Measurements from ENCODE around the gene DAB1. TPM values are rescaled to one million over a fixed set of nuclear protein-coding genes. Genes with fewer than 3 reads are reported as not detected.
"Not testable (repeated sequence)": the region's sequence is repeated elsewhere in the genome, so short reads cannot be mapped to it uniquely, and the experiment has no call there.

The DAB1 gene
- total RNA-seq, 1 experiment from 2014 or later = not detected

GRCh38 chr1:57363643-57364042 is 60.2 kb downstream of the DAB1 start:
- Histone ChIP-seq H3K9me3 (replicated peaks) (no peaks in the 10 kb centered on the region), H3K4me3 (no peak overlapping the region), H3K36me3 (no peaks in the 10 kb centered on the region), H3K27ac (no peak overlapping the region), H3K4me1 (replicated peaks) (no peaks in the 10 kb centered on the region), H3K27me3 (replicated peaks) (peaks cover 8% of the 10 kb centered on the region; the same call in 1 of the 2 replicates)
- DNase-seq (ENCODE audit: low read depth in 1 of 2, low spot score in 2 of 2) = no peak

GRCh38 chr1:57363165-57363564 is 60.7 kb downstream of the DAB1 start:
- no peaks in the 10 kb centered on the region for H3K4me1 ChIP-seq (replicated peaks)
- H3K9me3 ChIP-seq (replicated peaks) = no peaks in the 10 kb centered on the region
- DNase-seq (ENCODE audit: low read depth in 1 of 2, low spot score in 2 of 2) = no peak
- H3K27me3 ChIP-seq (replicated peaks) = peaks cover 8% of the 10 kb centered on the region; the same call in 1 of the 2 replicates
- no peak overlapping the region for H3K27ac ChIP-seq
- no peak overlapping the region for H3K4me3 ChIP-seq
- H3K36me3 ChIP-seq = no peaks in the 10 kb centered on the region

- no peak overlapping the region for H3K4me3 ChIP-seq
- peaks cover 8% of the 10 kb centered on the region; the same call in 1 of the 2 replicates for H3K27me3 ChIP-seq (replicated peaks)
- no peaks in the 10 kb centered on the region for H3K9me3 ChIP-seq (replicated peaks)
- DNase-seq (ENCODE audit: low read depth in 1 of 2, low spot score in 2 of 2) = no peak
- no peak overlapping the region for H3K27ac ChIP-seq
- no peaks in the 10 kb centered on the region for H3K4me1 ChIP-seq (replicated peaks)
- no peaks in the 10 kb centered on the region for H3K36me3 ChIP-seq
Measured at GRCh38 chr1:57362480-57362879, 61.4 kb downstream of the DAB1 start.

GRCh38 chr1:57361516-57361915 is 62.3 kb downstream of the DAB1 start:
- no peak overlapping the region for H3K27ac ChIP-seq
- no peaks in the 10 kb centered on the region for H3K4me1 ChIP-seq (replicated peaks)
- peaks cover 8% of the 10 kb centered on the region; the same call in 1 of the 2 replicates for H3K27me3 ChIP-seq (replicated peaks)
- no peak overlapping the region for H3K4me3 ChIP-seq
- H3K9me3 ChIP-seq (replicated peaks) = no peaks in the 10 kb centered on the region
- H3K36me3 ChIP-seq = no peaks in the 10 kb centered on the region
- DNase-seq (ENCODE audit: low read depth in 1 of 2, low spot score in 2 of 2) = no peak

- no peaks in the 10 kb centered on the region for H3K36me3 ChIP-seq
- no peaks in the 10 kb centered on the region for H3K4me1 ChIP-seq (replicated peaks)
- H3K27me3 ChIP-seq (replicated peaks) = peaks cover 8% of the 10 kb centered on the region; the same call in 1 of the 2 replicates
- no peak overlapping the region for H3K4me3 ChIP-seq
- H3K27ac ChIP-seq = no peak overlapping the region
- no peak for DNase-seq (ENCODE audit: low read depth in 1 of 2, low spot score in 2 of 2)
- H3K9me3 ChIP-seq (replicated peaks) = no peaks in the 10 kb centered on the region
Measured at GRCh38 chr1:57360846-57361407, 62.9 kb downstream of the DAB1 start.

- peaks cover 8% of the 10 kb centered on the region; the same call in 1 of the 2 replicates for H3K27me3 ChIP-seq (replicated peaks)
- no peak overlapping the region for H3K27ac ChIP-seq
- H3K9me3 ChIP-seq (replicated peaks) = no peaks in the 10 kb centered on the region
- H3K36me3 ChIP-seq = no peaks in the 10 kb centered on the region
- no peak overlapping the region for H3K4me3 ChIP-seq
- no peaks in the 10 kb centered on the region for H3K4me1 ChIP-seq (replicated peaks)
- DNase-seq (ENCODE audit: low read depth in 1 of 2, low spot score in 2 of 2) = no peak
Measured at GRCh38 chr1:57357462-57357861, 66.4 kb downstream of the DAB1 start.

GRCh38 chr1:57353654-57354053 is 70.2 kb downstream of the DAB1 start:
- no peaks in the 10 kb centered on the region for H3K9me3 ChIP-seq (replicated peaks)
- H3K27me3 ChIP-seq (replicated peaks) = no peaks in the 10 kb centered on the region
- DNase-seq (ENCODE audit: low read depth in 1 of 2, low spot score in 2 of 2) = no peak
- no peaks in the 10 kb centered on the region for H3K36me3 ChIP-seq
- no peak overlapping the region for H3K27ac ChIP-seq
- H3K4me1 ChIP-seq (replicated peaks) = no peaks in the 10 kb centered on the region
- no peak overlapping the region for H3K4me3 ChIP-seq

- Histone ChIP-seq H3K36me3 (no peaks in the 10 kb centered on the region), H3K4me3 (no peak overlapping the region), H3K27ac (no peak overlapping the region), H3K9me3 (replicated peaks) (no peaks in the 10 kb centered on the region), H3K4me1 (replicated peaks) (no peaks in the 10 kb centered on the region), H3K27me3 (replicated peaks) (0 out of 2 replicates have a peak, but pooled peaks cover 4% of the 10 kb centered on the region)
- DNase-seq (ENCODE audit: low read depth in 1 of 2, low spot score in 2 of 2) = no peak
Measured at GRCh38 chr1:57350610-57351009, 73.2 kb downstream of the DAB1 start.

- Histone ChIP-seq H3K36me3 (no peaks in the 10 kb centered on the region), H3K27ac (no peak overlapping the region), H3K4me1 (replicated peaks) (no peaks in the 10 kb centered on the region), H3K9me3 (replicated peaks) (no peaks in the 10 kb centered on the region), H3K4me3 (no peak overlapping the region), H3K27me3 (replicated peaks) (0 out of 2 replicates have a peak, but pooled peaks cover 4% of the 10 kb centered on the region)
- no peak for DNase-seq (ENCODE audit: low read depth in 1 of 2, low spot score in 2 of 2)
Measured at GRCh38 chr1:57348921-57349320, 74.9 kb downstream of the DAB1 start.

GRCh38 chr1:57345916-57346315 is 77.9 kb downstream of the DAB1 start:
- Histone ChIP-seq H3K36me3 (no peaks in the 10 kb centered on the region), H3K27me3 (replicated peaks) (0 out of 2 replicates have a peak, but pooled peaks cover 4% of the 10 kb centered on the region), H3K4me1 (replicated peaks) (no peaks in the 10 kb centered on the region), H3K9me3 (replicated peaks) (no peaks in the 10 kb centered on the region), H3K27ac (no peak overlapping the region), H3K4me3 (no peak overlapping the region)
- no peak for DNase-seq (ENCODE audit: low read depth in 1 of 2, low spot score in 2 of 2)

GRCh38 chr1:57344265-57344664 is 79.6 kb downstream of the DAB1 start:
- H3K9me3 ChIP-seq (replicated peaks) = no peaks in the 10 kb centered on the region
- no peak overlapping the region for H3K4me3 ChIP-seq
- no peaks in the 10 kb centered on the region for H3K36me3 ChIP-seq
- H3K27ac ChIP-seq = no peak overlapping the region
- 0 out of 2 replicates have a peak, but pooled peaks cover 4% of the 10 kb centered on the region for H3K27me3 ChIP-seq (replicated peaks)
- DNase-seq (ENCODE audit: low read depth in 1 of 2, low spot score in 2 of 2) = no peak
- H3K4me1 ChIP-seq (replicated peaks) = no peaks in the 10 kb centered on the region

- not testable (repeated sequence) for H3K4me1 ChIP-seq (replicated peaks); H3K4me3 ChIP-seq; H3K27me3 ChIP-seq (replicated peaks); H3K27ac ChIP-seq; H3K9me3 ChIP-seq (replicated peaks); H3K36me3 ChIP-seq; DNase-seq (ENCODE audit: low read depth in 1 of 2, low spot score in 2 of 2)
Measured at GRCh38 chr1:57343298-57343915, 80.5 kb downstream of the DAB1 start.

- Histone ChIP-seq H3K27ac (no peak overlapping the region), H3K4me1 (replicated peaks) (no peaks in the 10 kb centered on the region), H3K4me3 (no peak overlapping the region), H3K27me3 (replicated peaks) (0 out of 2 replicates have a peak, but pooled peaks cover 4% of the 10 kb centered on the region), H3K9me3 (replicated peaks) (no peaks in the 10 kb centered on the region), H3K36me3 (no peaks in the 10 kb centered on the region)
- DNase-seq (ENCODE audit: low read depth in 1 of 2, low spot score in 2 of 2) = no peak
Measured at GRCh38 chr1:57341721-57342120, 82.1 kb downstream of the DAB1 start.

GRCh38 chr1:57340334-57341070 is 83.4 kb downstream of the DAB1 start:
- H3K4me1 ChIP-seq (replicated peaks) = no peaks in the 10 kb centered on the region
- no peaks in the 10 kb centered on the region for H3K9me3 ChIP-seq (replicated peaks)
- H3K36me3 ChIP-seq = no peaks in the 10 kb centered on the region
- H3K27ac ChIP-seq = no peak overlapping the region
- no peak for DNase-seq (ENCODE audit: low read depth in 1 of 2, low spot score in 2 of 2)
- no peak overlapping the region for H3K4me3 ChIP-seq
- no peaks in the 10 kb centered on the region; the same call in 1 of the 2 replicates for H3K27me3 ChIP-seq (replicated peaks)
